ENCODE data around the gene KIAA0319L. TPM values are rescaled to one million over a fixed set of nuclear protein-coding genes. Genes with fewer than 3 reads are reported as not detected.

Gene KIAA0319L
- total and polyA plus RNA-seq, 4 donors, result 27.0 to 107 (median 27.9) TPM

DNA sequence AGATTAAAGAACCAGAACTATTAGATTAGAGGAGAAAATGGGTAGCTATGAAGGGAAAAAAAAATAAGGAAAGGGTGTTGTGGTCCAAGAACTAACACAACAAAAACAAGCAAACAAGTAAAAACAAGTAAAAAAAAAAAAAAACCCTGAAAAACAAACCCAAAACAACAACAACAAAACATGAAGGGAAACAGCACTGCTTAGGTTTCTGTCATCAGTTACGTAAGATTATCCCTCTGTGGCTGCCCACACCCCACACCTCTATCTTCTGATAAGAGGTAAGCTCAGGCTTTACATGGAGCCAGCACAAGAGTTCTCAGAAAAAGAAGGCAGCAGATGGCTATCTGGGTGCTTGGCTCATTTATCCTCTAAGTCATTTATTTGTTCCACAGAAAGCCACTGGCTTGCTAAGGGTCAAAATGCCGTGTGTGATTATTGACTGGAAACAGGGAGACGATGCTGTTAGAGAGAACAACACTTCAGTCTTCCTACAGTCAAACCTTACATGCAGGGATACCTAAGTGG lies 57.5 kb downstream of the KIAA0319L start (continued):
- TF ChIP-seq, protein P1, sequence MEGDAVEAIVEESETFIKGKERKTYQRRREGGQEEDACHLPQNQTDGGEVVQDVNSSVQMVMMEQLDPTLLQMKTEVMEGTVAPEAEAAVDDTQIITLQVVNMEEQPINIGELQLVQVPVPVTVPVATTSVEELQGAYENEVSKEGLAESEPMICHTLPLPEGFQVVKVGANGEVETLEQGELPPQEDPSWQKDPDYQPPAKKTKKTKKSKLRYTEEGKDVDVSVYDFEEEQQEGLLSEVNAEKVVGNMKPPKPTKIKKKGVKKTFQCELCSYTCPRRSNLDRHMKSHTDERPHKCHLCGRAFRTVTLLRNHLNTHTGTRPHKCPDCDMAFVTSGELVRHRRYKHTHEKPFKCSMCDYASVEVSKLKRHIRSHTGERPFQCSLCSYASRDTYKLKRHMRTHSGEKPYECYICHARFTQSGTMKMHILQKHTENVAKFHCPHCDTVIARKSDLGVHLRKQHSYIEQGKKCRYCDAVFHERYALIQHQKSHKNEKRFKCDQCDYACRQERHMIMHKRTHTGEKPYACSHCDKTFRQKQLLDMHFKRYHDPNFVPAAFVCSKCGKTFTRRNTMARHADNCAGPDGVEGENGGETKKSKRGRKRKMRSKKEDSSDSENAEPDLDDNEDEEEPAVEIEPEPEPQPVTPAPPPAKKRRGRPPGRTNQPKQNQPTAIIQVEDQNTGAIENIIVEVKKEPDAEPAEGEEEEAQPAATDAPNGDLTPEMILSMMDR (IDR thresholded peaks at IDR 0.05; ENCODE audit: low read depth, low read length, missing input control), result no peak
- TF ChIP-seq NR2F2 (IDR thresholded peaks at IDR 0.05) (no peak), FOXA2 (IDR thresholded peaks at IDR 0.05) (no peak), FOXA1 (IDR thresholded peaks at IDR 0.05) (no peak), SP1 (IDR thresholded peaks at IDR 0.05) (no peak)
- TF ChIP-seq, protein P2, sequence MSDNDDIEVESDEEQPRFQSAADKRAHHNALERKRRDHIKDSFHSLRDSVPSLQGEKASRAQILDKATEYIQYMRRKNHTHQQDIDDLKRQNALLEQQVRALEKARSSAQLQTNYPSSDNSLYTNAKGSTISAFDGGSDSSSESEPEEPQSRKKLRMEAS (IDR thresholded peaks at IDR 0.05), result no peak

GRCh38 chr1:35499231-35499630 lies 58.0 kb downstream of the KIAA0319L start:
- peaks cover 0 to 4% (median under 1%) of the 10 kb centered on the region in 4 donors for H3K36me3 ChIP-seq (ENCODE audit: control insufficient read depth in 4 of 4, insufficient read depth in 3 of 4, low read depth in 1 of 4, low read length in 3 of 4)
- no peak overlapping the region for H3K4me3 ChIP-seq (ENCODE audit: low read depth in 1 of 3, low read length in 3 of 3)
- H3K9ac ChIP-seq (ENCODE audit: low read depth in 1 of 2, low read length in 2 of 2), result no peak overlapping the region
- 91% methylated on average over 4 of the region's 4 CpGs for WGBS
- no peaks in the 10 kb centered on the region for H3K27me3 ChIP-seq (ENCODE audit: control insufficient read depth in 4 of 4, insufficient read depth in 4 of 4, low read length in 3 of 4)
- no peaks in the 10 kb centered on the region for H3K4me1 ChIP-seq (ENCODE audit: control insufficient read depth in 4 of 4, insufficient read depth in 4 of 4, low read length in 3 of 4)
- TF ChIP-seq RXRA (IDR thresholded peaks at IDR 0.05) (no peak), SP1 (IDR thresholded peaks at IDR 0.05) (no peak), FOXA1 (IDR thresholded peaks at IDR 0.05) (no peak), RAD21 (IDR thresholded peaks at IDR 0.05) (no peak), YY1 (IDR thresholded peaks at IDR 0.05) (no peak), NR2F2 (IDR thresholded peaks at IDR 0.05) (no peak), JUND (IDR thresholded peaks at IDR 0.05) (no peak), TAF1 (conservative IDR thresholded peaks at IDR 0.05) (no peak), FOXA2 (IDR thresholded peaks at IDR 0.05) (no peak), HNF4A (conservative IDR thresholded peaks at IDR 0.05) (no peak), HNF4G (IDR thresholded peaks at IDR 0.05) (no peak), ATF3 (IDR thresholded peaks at IDR 0.05) (no peak), EGR1 (IDR thresholded peaks at IDR 0.05; ENCODE audit: low read depth in 2 of 2) (no peak), REST (IDR thresholded peaks at IDR 0.05) (no peak), GABPA (IDR thresholded peaks at IDR 0.05 in 1 of 2, conservative IDR thresholded peaks at IDR 0.05 in 1 of 2) (no peak)
- TF ChIP-seq, protein P1 (IDR thresholded peaks at IDR 0.05; ENCODE audit: low read depth, low read length, missing input control), result no peak
- TF ChIP-seq, protein P2 (IDR thresholded peaks at IDR 0.05), result no peak
- TF ChIP-seq, protein P3, sequence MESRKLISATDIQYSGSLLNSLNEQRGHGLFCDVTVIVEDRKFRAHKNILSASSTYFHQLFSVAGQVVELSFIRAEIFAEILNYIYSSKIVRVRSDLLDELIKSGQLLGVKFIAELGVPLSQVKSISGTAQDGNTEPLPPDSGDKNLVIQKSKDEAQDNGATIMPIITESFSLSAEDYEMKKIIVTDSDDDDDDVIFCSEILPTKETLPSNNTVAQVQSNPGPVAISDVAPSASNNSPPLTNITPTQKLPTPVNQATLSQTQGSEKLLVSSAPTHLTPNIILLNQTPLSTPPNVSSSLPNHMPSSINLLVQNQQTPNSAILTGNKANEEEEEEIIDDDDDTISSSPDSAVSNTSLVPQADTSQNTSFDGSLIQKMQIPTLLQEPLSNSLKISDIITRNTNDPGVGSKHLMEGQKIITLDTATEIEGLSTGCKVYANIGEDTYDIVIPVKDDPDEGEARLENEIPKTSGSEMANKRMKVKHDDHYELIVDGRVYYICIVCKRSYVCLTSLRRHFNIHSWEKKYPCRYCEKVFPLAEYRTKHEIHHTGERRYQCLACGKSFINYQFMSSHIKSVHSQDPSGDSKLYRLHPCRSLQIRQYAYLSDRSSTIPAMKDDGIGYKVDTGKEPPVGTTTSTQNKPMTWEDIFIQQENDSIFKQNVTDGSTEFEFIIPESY (IDR thresholded peaks at IDR 0.05), result no peak
- no peaks in the 10 kb centered on the region for H3K9me3 ChIP-seq (ENCODE audit: control insufficient read depth in 4 of 4, low read length in 3 of 4)
- H3K27ac ChIP-seq (ENCODE audit: low read depth in 1 of 2, low read length in 2 of 2), result no peak overlapping the region
- no peak for DNase-seq (ENCODE audit: low spot score)

Data from liver (tissue), 9 donors.